NCI-H748 treated with DMSO at 0.1 percent for 48 hours (cell line): ENCODE measurements around the gene WWC2.
"Not testable (repeated sequence)": the region's sequence is repeated elsewhere in the genome, so short reads cannot be mapped to it uniquely, and the experiment has no call there.

Experiments used
- DNase-seq: peaks from one replicate; lab custom pipeline; 2025; lab: John Stamatoyannopoulos, UW

The WWC2 gene

DNA sequence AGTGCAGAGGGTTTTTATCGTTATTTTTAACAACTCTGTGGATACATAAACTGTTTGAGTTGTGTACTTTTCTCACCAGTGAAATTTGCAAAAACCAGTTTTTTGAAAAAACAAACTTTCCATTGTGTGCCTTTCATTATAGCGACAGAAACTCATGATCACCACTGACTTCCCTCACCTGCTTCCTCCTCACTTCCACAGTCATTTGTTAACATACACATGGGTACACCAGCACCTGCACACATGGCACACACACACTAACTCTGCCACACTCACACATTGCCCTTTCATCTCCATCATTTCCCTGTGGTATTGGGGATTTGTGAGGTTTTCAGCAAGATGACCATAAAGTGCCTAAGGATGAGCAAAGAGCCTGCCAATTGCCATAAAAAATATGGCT lies 200.4 kb downstream of the WWC2 start:
- DNase-seq = no peak

DNA sequence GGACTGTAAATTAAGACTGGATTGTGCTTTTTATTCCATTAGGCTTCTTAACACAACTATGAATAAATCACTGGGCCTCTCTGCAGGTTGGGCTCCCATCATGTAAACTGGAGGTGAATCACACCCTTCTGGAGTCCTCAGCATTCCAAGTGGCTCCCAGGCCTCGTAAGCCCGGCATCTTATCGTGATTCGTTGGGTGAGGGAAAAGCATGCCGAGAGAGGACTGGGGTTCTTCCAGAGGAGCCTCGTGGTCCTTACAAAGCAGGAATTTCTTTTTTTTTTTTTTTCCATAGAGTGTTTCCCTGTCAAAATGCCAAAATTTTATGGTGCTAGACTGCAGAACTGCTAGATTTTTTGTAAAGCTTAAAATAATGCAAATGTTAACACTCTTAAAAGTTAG lies 201.0 kb downstream of the WWC2 start:
- no peak for DNase-seq

DNA sequence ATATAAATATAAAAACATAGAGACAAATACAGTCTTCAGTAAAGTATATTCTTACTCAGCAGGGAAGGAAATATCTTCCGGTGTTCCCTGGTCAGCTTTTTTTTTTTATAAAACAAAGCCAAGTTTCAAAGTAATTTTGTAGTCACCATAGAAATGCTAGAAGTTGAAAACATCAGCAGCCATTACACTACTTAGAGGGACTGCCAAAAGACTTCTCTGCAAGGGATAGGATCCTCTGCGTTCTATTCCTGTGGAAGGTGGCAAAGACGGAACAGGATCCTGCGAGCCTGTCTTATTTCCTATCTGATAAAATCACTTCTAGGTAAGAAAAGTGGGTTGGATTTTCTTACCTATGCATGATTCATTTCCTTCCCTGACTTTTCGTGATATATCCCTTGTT lies 201.6 kb downstream of the WWC2 start:
- no peak for DNase-seq

DNA sequence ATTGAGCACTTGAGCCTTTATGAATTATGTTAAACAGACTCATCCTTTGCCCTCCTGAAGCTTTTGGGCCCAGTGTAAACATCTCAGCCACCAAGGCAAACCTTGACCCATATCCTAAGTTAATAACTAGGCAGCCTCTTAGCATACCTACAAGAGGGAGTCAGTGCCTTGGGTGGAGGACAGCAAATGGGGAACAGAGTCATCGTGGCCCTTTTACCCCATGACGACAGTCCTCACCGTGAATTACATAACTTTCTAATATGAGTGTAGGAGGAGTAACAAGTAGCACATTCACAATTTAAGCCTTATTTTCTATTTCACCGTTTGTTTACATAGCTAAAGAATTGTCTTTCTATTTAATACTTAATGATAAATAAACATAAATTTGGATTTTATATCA lies 204.2 kb downstream of the WWC2 start:
- no peak for DNase-seq

DNA sequence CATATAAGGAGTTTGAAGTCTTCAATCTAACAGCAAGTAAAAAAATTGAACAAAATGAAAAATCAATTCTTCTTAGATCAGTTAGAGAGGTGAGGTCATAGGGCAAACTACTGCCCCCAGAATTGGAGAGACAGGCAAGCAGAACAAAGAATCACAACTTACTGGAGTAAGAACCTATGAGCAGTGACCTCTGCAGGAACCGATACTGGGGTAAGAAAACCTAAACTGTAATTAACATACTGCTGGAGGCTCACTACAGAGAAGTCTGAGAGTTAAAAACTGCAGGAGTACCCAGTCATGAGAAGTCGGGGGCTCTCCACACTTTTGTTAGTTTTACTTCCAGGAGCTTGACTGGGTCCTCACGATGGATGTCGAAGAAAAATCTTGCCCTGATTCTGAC lies 205.0 kb downstream of the WWC2 start:
- no peak for DNase-seq

DNA sequence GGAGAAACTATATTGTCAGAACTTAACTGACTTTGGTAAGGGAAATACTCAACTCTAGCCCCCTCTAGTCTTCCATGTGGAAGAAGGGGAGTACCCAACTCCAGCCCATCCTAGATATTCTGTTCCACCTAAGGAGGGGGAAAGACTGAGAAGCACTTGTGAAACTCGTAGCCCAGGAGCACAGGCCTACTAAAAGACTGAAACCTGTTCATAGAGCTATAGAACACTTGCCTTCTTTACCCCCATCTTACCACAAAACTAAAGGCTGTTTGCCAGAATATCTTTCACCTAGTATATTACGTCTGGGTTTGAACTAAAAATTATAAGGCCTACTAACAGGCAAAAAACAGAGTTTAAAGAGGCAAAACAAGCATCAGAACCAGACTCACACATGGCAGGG lies 205.5 kb downstream of the WWC2 start:
- no peak for DNase-seq

DNA sequence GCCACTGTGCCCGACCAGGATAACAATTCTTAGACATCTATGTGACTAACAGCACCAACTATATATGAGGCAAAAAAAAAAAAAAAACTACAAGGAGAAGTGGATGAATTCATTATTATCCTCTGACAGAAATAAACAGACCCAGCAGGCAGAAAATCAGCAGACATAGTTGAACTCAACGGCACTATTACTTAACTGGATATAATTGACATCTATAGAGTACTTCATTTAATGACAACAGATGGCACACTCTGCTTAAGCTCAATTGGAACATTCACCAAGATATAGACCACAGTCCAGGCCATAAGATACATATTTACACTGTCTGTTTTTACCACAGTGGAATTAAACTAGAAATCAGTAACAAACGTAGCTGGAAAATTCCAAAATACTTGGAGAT lies 207.8 kb downstream of the WWC2 start:
- DNase-seq = peak; percentile 44

DNA sequence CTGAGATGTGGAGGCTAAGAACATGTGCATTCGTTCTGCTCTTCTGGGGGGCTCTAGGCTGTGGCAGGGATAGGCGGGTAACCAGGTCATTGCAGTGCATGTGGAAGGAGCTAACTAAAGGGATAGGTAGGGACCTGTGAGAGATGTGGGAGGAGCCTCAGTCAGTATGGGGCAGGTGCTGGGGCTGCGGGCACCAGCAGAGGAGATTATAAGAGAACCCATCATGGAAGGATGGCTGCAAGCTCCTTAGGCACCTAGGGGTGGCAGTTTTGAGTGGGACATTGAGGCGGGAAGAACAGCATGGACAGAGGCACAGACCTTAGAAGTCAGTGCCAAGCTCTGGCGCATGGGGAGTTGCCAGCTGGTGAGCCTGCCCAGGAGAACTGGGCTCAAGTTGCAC lies 213.8 kb downstream of the WWC2 start:
- no peak for DNase-seq

DNA sequence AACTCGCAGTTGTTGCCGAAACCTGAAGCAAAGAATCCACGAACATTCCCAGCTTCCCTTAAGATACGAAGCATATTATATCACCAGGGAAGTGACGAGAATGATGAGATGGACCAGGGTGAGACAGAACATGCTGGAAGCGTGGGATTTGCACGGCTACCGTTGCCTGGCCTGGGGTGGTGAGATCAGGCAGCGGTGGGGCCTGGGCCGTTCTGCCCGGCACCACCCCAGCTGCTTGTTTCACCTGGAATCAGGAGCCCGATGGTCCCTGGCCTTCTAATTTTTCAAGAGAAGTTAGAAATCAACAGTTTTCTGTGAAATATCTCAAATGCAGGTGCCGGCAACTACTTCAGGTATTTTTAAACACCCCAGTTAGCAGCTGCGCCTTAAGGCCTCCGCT lies 215.3 kb downstream of the WWC2 start:
- no peak for DNase-seq

DNA sequence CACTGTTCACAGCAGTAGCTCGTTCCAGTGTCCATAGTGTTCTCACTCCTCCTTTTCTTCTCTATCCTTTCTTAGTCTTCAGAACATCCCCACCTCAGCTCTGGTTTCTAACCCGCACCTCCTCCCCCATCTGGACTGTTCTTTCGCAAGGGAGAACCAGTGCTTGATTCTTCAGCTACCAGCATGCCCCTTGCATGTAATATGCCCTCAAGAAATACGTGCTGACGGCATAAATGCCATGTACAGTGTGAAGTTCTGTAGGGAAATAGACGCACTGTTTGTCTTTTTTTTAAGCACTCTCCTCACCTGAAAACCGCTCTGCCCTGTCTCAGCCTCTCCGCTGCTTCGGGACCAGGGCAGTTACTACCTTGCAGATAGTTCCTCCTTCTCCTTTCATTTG lies 215.7 kb downstream of the WWC2 start:
- DNase-seq = no peak

DNA sequence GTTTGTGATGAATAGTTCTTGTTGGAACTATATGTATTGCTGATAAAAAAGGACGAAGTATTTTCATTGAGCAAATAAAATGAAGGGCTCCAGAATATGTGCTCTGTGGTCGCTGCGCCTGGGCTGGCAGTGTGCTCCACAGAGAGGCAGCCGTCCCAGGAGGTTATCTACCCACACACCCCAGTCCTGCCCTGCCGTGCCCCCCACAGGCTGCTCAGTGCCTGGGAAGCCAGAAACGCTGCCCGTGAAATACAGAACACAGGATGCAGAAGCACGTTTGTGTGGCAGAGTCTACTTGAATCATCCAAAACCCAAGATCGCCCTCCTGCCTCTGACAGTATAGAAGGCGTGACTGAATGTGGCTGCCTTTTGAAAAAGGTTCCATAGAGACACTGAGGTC lies 219.6 kb downstream of the WWC2 start:
- no peak for DNase-seq

DNA sequence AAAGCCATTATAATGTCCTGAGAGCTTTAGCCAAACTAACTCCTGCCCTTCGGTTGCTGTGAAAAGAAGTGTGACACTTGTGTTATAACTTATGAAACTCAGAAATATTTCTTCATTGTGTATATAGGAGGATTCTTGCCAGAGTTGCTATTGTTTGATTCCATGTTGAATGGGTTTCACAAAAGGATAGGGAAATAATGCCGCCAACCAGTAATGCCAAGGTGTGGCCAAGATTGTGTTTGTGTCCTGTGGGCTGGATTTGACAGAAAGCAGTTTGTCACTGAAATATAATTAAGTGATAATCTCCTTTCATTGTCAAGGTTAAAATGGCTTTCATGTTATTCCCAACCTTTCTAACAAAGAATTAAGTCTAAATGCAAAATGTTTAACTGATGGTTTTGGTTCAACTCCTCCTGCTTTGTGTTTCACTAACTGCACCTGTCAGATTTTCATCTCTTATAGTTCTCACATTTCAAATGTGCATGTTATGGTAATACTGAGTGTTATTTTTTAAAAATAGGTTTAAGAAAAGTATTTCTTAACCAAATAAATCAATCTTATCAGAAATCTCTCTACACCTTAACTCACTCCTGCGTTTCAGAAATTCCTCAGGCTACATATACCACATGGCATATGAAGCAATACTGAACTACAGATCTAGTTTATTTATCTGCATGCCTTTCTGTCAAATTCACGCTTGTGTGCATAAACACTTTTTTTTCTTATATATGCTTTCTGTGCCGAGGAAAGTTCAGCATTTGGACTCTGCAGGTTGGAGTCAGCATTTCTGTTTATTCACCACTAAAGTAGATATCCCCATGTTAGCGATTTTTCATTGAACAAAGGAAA lies 221.4 kb downstream of the WWC2 start, which contains the start of gene CLDN22:
Gene CLDN22 (minus strand): TSS at position 66 of the 849 bp plus-strand sequence. CDS start 58 bp downstream, at position 8.
- DNase-seq = no peak

DNA sequence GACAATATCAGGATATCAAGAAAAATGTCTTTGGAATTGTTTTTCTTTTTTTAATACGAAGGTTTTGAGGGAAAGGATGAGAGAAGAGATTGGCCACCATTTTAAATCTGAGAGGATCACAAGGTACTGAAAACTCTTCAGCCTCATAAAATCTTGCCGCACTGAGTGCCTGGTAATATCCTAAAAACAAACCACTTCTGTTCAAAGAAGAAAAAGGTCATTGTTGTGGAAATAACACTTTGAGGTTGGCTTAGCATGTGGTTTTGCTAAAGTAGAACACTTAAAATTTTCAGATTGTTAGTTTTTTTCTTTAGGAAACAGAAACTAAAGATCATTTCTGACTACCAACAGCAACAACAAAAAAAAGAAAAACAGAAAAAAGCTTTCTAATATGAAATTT lies 222.0 kb downstream of the WWC2 start:
- DNase-seq = no peak

DNA sequence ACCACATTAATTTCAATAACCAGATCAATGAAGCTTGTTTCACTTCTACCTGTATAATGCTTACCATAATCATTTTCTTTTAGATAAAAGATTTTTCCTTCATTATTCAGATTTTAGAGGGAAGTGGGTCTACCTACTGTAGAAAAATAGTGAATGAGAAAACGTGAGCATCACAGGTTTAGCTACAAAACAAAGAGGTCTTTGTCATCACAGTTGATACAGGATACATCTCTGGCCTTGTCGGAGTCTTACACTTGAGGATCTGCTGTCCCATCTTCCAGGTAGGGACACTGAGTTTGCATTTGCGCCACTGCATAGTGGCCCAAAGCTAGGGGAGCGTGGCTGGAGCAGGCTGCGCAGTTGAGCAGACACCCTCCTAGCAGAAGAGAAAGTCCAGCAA lies 222.5 kb downstream of the WWC2 start:
- no peak for DNase-seq

DNA sequence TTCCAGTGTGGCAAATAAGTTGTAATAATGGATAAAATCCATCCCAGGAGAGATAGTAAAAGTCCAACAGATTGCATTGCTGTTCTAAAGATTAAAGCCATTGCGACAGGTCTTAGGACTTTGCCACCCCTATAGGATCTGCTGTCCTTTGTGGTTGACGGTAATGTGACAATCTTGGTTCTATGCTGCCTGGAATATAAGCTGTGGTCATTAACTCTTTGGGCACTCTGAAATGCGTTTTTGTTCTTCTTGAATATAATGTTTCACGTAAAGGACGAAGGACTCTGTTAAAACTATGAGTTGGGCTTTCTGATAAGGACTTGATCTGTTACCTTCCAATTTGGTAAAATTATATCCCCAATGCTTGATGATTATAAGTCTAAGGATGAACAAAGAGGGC lies 223.3 kb downstream of the WWC2 start, which contains the start of gene CLDN24:
Gene CLDN24 (minus strand): TSS at position 101 of the 400 bp plus-strand sequence. CDS start 0 bp downstream, at position 101.
- DNase-seq = no peak

DNA sequence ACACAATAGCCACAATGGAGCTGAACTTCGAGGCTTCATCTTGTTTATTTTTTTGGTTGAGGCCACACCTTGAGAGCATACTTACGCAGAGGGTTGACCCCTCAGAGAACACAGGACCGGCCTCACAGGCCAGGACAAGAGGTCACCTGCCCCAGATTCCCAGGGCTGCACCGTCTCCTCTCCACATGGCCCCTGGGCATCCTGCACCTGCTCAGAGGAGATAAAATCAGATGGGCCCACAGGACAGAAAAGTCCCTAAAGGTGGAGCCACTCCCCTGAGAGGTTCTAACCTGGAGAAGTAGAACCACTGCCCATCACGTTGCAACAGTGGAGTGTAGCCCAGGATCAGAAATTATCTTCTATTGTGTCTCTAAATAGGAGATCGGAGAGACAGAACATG lies 224.2 kb downstream of the WWC2 start:
- DNase-seq = no peak

DNA sequence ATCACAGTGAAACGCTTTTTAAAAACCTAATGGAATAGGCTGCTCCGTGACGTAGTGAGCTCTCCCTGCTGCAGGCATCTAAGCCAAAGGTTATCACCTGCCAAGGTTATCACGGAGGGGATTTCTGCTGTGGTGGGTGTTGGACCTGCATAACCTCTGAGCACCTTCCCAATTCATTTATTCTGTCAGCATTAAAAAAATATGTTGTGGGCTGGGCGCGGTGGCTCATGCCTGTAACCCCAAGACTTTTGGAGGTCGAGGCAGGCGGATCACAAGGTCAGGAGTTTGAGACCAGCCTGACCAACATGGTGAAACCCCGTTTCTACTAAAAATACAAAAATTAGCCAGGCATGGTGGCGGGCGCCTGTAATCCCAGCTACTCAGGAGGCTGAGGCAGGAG lies 225.0 kb downstream of the WWC2 start:
- not testable (repeated sequence) for DNase-seq

DNA sequence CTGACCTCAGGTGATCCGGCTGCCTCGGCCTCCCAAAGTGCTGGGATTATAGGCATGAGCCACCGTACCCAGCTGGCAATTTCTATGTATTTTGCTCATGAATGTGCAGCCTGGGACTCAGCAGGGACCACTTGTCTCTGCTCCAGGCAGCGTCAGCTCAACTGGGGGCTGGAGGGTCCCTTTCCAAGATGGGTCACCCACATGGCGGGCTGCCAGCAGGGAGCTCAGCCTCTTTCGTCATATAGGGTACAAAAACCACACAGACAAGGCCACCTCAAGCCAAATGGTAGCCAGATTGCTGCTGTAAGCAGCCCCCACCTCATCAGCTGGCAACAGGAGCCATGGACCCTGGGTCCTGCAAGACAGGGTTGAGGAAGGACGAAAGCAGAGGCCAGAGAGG lies 225.6 kb downstream of the WWC2 start:
- DNase-seq = no peak

DNA sequence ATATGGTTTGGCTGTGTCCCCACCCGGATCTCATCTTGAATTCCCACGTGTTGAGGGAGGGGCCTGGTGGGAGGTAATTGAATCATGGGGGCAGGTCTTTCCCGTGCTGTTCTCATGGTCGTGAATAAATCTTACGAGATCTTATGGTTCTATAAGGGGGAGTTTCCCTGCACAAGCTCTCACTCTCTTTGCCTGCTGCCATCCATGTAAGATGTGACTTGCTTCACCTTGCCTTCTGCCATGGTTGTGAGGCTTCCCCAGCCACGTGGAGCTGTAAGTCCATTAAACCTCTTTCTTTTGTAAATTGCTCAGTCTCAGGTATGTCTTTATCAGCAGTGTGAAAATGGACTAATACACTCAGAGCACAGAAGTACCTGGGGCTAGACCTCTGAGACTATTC lies 227.3 kb downstream of the WWC2 start:
- not testable (repeated sequence) for DNase-seq

DNA sequence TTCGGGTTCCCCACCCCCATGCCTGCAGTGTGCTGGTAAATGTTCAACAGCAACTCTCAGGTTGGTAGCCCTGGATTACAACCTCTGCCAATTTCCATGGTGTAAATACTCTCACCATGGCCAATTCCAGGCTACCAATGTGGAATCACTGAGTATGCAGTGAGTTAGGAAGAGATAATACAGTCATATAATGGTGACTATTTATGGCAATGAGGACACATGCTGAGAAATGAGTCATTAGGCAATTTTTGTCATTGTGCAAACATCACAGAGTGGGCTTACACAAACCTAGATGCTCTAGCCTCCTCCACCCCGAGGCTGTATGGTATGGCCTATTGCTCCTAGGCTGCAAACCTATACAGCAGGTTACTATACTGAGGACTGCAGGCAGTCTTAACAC lies 227.8 kb downstream of the WWC2 start:
- no peak for DNase-seq

DNA sequence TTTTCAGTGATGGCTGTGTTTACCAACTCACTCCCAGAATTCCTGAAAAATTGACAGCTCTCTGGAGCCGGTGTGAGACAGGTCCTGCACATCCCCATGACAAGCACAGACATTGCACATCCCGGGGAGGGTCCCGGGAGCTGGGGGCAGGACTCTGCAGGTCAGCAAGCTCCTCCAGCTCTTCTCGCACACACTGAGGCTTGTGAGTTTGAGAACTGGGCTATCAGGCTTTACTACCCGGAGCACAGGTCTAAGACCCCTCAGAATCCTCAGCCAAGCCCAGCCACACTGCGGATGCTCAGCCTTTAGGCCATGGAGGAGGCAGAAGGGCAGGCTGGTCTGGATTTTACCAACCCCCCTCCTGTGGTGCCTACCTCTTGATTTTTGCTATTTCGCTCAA lies 228.8 kb downstream of the WWC2 start:
- no peak for DNase-seq

DNA sequence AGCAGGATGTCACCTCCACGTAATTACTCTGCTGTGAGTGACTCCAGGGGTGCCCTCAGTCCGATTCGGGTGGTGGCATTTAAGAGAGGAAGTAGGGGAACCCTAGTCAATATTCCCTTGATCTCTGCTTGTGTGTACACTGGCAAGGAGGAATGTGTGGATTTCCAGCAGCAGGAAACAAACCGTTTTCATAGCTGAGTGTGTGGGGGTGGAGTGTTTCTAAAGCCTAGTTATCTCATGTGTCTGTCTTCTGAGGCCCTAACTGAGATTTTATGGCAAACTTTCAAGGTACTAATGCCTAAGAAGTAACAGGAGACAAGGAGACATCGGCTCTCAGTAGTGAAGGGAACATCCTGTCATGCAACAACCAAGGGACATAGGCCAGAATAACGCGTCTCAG lies 229.8 kb downstream of the WWC2 start:
- no peak for DNase-seq

DNA sequence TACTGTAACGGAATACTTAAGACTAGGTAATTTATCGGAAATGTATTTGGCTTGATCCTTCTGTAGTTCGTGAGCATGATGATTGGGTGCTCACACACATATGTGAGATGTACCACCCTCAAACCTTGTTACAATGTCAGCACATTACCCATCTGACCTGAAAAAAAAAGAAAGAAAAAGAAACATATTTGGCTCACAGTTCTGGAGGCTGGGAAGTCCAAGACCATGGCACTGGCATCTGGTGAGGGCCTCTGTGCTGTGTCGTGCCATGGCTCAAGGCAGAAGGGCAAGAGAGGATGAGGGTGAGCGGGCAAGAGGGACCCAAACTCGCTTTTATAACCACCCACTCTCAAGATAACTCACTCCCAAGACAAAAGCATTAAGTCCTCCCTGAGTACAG lies 230.2 kb downstream of the WWC2 start:
- no peak for DNase-seq
